Liver (tissue), 3 donors: ENCODE data around the gene KCP.

Experiments used
- CTCF ChIP-seq: fragments of 150-350 bp; IDR thresholded peaks from 2 replicates; pipeline ENCODE4 v1.5.1; 2017; ENCODE audit warnings: improper control_type of control experiment, low read depth, low read length; ENCODE audit not compliant: missing input control
- EGR1 ChIP-seq, 2 donors: IDR thresholded peaks; 2 replicates each; pipeline ENCODE4 v1.6.1; 2016 to 2018; ENCODE audit warnings: antibody characterized with exemption in 2 of 2, low read depth in 2 of 2
- GABPA ChIP-seq, 2 donors: IDR thresholded peaks in 1 of 2; conservative IDR thresholded peaks in 1 of 2; 2 replicates each; pipeline ENCODE4 v1.6.1; 2016; ENCODE audit warnings: antibody characterized with exemption in 2 of 2, mild to moderate bottlenecking in 1 of 2, moderate library complexity in 1 of 2
- HNF4G ChIP-seq: IDR thresholded peaks from 2 replicates; pipeline ENCODE4 v1.6.1; 2016; ENCODE audit warnings: antibody characterized with exemption
- RAD21 ChIP-seq, 2 donors: IDR thresholded peaks; 2 replicates each; pipeline ENCODE4 v1.6.1; 2016; ENCODE audit warnings: antibody characterized with exemption in 2 of 2, mild to moderate bottlenecking in 2 of 2
- REST ChIP-seq: IDR thresholded peaks from 2 replicates; pipeline ENCODE4 v1.6.1; 2016; ENCODE audit warnings: antibody characterized with exemption, mild to moderate bottlenecking
- SP1 ChIP-seq: IDR thresholded peaks from 2 replicates; pipeline ENCODE4 v1.6.1; 2018; ENCODE audit warnings: antibody characterized with exemption, mild to moderate bottlenecking
- TAF1 ChIP-seq: conservative IDR thresholded peaks from 2 replicates; pipeline ENCODE4 v1.6.1; 2016; ENCODE audit warnings: antibody characterized with exemption, mild to moderate bottlenecking
- YY1 ChIP-seq: IDR thresholded peaks from 2 replicates; pipeline ENCODE4 v1.6.1; 2016; ENCODE audit warnings: antibody characterized with exemption, mild to moderate bottlenecking
- TF ChIP-seq, protein P1 (sequence below): IDR thresholded peaks from 2 replicates; pipeline ENCODE4 v1.6.1; 2016; ENCODE audit warnings: antibody characterized with exemption
- donor health status: healthy.
- donor health status: healthy.

- TF ChIP-seq CTCF: no peak
- TF ChIP-seq RAD21 (IDR thresholded peaks at IDR 0.05): no peak
- TF ChIP-seq GABPA (IDR thresholded peaks at IDR 0.05 in 1 of 2, conservative IDR thresholded peaks at IDR 0.05 in 1 of 2): no peak
- TF ChIP-seq, protein P1, sequence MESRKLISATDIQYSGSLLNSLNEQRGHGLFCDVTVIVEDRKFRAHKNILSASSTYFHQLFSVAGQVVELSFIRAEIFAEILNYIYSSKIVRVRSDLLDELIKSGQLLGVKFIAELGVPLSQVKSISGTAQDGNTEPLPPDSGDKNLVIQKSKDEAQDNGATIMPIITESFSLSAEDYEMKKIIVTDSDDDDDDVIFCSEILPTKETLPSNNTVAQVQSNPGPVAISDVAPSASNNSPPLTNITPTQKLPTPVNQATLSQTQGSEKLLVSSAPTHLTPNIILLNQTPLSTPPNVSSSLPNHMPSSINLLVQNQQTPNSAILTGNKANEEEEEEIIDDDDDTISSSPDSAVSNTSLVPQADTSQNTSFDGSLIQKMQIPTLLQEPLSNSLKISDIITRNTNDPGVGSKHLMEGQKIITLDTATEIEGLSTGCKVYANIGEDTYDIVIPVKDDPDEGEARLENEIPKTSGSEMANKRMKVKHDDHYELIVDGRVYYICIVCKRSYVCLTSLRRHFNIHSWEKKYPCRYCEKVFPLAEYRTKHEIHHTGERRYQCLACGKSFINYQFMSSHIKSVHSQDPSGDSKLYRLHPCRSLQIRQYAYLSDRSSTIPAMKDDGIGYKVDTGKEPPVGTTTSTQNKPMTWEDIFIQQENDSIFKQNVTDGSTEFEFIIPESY: no peak
- no peak for TF ChIP-seq SP1
- no peak for TF ChIP-seq TAF1
- no peak for TF ChIP-seq EGR1 (IDR thresholded peaks at IDR 0.05; ENCODE audit: low read depth in 2 of 2)
- no peak for TF ChIP-seq HNF4G
- no peak for TF ChIP-seq YY1
- no peak for TF ChIP-seq REST
Measured at GRCh38 chr7:128913870-128914565, 3.5 kb upstream of the KCP start.
